Mesangial cell (primary cell): ENCODE data around the gene SMIM5. TPM values are rescaled to one million over a fixed set of nuclear protein-coding genes. Genes with fewer than 3 reads are reported as not detected.

Source experiments
- total RNA-seq: library from RNA; depleted of rRNA; stranded (reverse); fragments of >200 nt; gene quantifications from 2 replicates; pipeline ENCODE4 v1.2.3, GENCODE V29; 2015

SMIM5 gene
- 0.25 TPM in 1 of 2 replicates, not detected in the other for total RNA-seq

GRCh38 chr17:75632863-75633485, at the start of gene SMIM5:
TSS of gene SMIM5 (plus strand) at chr17:75633434. CDS start at chr17:75640202, 6,768 bp downstream.

GRCh38 chr17:75587675-75588595, 45.3 kb upstream of the SMIM5 start, which contains the start of gene MYO15B:
TSS of gene MYO15B (plus strand) at chr17:75587800. CDS start at chr17:75588058, 258 bp downstream.

GRCh38 chr17:75666959-75667790, 33.9 kb downstream of the SMIM5 start, which contains the start of the genes RECQL5 and SAP30BP:
TSS of gene RECQL5 (minus strand) at chr17:75667154. CDS start at chr17:75666557, 597 bp downstream.
TSS of gene SAP30BP (plus strand) at chr17:75667338. CDS start at chr17:75667373, 35 bp downstream.

Other genes starting within 250 kb of the SMIM5 start
- gene GRB2, start 227.8 kb upstream of the SMIM5 start, total RNA-seq: 60.8 and 64.8 TPM in 2 replicates
- gene TMEM94, start 176.8 kb upstream of the SMIM5 start, total RNA-seq: 67.1 and 74.8 TPM in 2 replicates
- gene CASKIN2, start 117.9 kb upstream of the SMIM5 start, total RNA-seq: 12.5 and 26.1 TPM in 2 replicates
- 18.1 and 24.4 TPM in 2 replicates for gene TSEN54, start 116.9 kb upstream of the SMIM5 start, total RNA-seq
- gene LLGL2, start 107.7 kb upstream of the SMIM5 start, total RNA-seq: 8.3 and 34.5 TPM in 2 replicates
- gene MYO15B, start 45.6 kb upstream of the SMIM5 start, total RNA-seq: 4.1 and 24.6 TPM in 2 replicates
- 13.2 and 32.3 TPM in 2 replicates for gene RECQL5, start 33.7 kb downstream of the SMIM5 start, total RNA-seq
- 60.1 and 68.9 TPM in 2 replicates for gene SAP30BP, start 33.9 kb downstream of the SMIM5 start, total RNA-seq
- 4.1 and 85.9 TPM in 2 replicates for gene ITGB4, start 88.0 kb downstream of the SMIM5 start, total RNA-seq
- gene GALK1, start 131.8 kb downstream of the SMIM5 start, total RNA-seq: 58.3 and 61.6 TPM in 2 replicates
- gene UNK, start 151.4 kb downstream of the SMIM5 start, total RNA-seq: 17.5 and 23.6 TPM in 2 replicates
- gene UNC13D, start 211.0 kb downstream of the SMIM5 start, total RNA-seq: 5.1 and 15.7 TPM in 2 replicates
- 55.2 and 85.8 TPM in 2 replicates for gene WBP2, start 221.9 kb downstream of the SMIM5 start, total RNA-seq
- 32.8 and 41.4 TPM in 2 replicates for gene TRIM47, start 245.1 kb downstream of the SMIM5 start, total RNA-seq